ENCODE data around the gene RAB11B.
"Not testable (repeated sequence)": the region's sequence is repeated elsewhere in the genome, so short reads cannot be mapped to it uniquely, and the experiment has no call there.

Gene RAB11B

DNA sequence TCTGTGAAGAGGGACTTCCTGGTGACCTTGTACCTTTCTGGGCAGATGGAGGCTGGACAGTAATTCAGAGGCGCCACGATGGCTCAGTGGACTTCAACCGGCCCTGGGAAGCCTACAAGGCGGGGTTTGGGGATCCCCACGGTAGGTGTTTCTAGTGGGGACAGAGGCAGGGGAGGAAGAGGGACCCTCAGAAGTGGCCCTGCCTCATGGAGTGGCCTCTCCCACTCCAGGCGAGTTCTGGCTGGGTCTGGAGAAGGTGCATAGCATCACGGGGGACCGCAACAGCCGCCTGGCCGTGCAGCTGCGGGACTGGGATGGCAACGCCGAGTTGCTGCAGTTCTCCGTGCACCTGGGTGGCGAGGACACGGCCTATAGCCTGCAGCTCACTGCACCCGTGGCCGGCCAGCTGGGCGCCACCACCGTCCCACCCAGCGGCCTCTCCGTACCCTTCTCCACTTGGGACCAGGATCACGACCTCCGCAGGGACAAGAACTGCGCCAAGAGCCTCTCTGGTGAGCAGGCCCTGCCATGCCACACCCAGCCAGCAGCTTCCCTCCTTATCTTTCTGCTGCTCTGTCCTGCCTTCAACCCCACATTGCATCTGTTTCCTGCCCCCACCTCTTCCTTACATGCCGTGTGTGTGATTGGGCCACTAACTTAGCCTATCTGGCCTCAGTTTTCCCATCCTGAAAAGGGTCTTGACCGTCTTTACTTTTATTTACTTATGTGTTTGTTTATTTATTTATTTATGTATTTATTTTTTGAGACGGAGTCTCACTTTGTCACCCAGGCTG, 19.0 kb upstream of the RAB11B start:
- no peak for DNase-seq

DNA sequence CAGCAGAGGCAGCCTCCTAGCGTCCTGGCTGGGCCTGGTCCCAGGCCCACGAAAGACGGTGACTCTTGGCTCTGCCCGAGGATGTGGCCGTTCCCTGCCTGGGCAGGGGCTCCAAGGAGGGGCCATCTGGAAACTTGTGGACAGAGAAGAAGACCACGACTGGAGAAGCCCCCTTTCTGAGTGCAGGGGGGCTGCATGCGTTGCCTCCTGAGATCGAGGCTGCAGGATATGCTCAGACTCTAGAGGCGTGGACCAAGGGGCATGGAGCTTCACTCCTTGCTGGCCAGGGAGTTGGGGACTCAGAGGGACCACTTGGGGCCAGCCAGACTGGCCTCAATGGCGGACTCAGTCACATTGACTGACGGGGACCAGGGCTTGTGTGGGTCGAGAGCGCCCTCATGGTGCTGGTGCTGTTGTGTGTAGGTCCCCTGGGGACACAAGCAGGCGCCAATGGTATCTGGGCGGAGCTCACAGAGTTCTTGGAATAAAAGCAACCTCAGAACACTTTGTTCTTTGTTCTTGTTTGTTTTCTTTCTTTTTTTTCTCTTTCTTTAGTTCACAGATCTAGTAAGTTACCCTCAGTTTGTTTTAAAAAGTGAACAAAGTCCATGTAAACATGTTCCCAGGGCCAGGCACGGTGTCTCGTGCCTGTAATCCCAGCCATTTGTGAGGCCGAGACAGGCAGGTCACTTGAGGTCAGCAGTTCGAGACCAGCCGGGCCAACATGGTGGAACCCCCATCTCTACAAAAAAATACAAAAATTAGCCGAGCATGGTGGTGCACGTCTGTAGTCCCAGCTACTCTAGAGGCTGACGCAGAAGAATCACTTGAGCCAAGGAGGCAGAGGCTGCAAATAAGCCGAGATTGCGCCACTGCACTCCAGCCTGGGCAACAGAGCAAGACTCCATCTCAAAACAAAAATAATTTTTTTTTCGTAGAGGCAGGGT, 16.0 kb upstream of the RAB11B start:
- no peak for DNase-seq

DNA sequence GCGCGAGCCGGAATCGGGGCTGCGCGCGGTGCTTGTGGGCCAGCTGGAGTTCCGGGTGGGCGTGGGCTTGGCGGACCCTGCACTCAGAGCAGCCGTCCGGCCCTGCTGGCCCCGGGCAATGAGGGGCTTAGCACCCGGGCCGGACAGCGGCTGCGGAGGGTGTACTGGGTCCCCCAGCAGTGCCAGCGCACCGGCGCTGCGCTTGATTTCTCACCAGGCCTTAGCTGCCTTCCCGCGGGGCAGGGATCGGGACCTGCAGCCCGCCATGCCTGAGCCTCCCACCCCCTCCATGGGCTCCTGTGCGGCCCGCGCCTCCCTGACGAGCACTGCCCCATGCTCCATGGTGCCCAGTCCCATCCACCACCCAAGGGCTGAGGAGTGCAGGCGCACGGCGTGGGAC, 14.4 kb upstream of the RAB11B start:
- DNase-seq = not testable (repeated sequence)

DNA sequence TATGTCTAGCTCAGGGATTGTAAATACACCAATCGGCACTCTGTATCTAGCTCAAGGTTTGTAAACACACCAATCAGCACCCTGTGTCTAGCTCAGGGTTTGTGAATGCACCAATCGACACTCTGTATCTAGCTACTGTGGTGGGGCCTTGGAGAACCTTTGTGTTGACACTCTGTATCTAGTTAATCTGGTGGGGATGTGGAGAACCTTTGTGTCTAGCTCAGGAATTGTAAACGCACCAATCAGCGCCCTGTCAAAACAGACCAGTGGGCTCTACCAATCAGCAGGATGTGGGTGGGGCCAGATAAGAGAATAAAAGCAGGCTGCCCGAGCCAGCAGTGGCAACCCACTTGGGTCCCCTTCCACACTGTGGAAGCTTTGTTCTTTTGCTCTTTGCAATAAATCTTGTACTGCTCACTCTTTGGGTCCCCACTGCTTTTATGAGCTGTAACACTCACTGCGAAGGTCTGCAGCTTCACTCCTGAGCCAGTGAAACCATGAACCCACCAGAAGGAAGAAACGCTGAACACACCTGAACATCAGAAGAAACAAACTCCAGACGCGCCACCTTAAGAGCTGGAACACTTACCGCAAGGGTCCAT, 13.7 kb upstream of the RAB11B start:
- not testable (repeated sequence) for DNase-seq

DNA sequence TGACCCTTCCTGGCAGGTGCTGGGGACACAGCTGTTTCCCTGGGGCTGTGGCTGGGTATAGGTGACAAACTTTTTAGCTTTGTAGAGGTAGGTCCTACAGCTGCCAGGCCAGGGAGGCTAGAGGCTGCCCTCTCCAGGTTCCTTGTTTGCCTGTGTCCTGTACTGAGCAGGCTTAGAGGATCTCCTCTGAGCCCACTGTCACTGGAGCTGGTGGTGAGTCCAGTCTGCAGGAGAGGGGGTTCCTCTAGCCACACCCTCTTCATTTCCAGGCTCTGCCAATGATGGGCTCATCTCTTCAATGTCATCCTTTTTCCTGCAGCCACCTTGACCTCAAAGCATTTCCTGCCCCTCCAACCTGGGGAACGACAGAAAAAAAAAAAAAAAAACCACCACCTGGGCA, 12.6 kb upstream of the RAB11B start:
- DNase-seq = no peak

DNA sequence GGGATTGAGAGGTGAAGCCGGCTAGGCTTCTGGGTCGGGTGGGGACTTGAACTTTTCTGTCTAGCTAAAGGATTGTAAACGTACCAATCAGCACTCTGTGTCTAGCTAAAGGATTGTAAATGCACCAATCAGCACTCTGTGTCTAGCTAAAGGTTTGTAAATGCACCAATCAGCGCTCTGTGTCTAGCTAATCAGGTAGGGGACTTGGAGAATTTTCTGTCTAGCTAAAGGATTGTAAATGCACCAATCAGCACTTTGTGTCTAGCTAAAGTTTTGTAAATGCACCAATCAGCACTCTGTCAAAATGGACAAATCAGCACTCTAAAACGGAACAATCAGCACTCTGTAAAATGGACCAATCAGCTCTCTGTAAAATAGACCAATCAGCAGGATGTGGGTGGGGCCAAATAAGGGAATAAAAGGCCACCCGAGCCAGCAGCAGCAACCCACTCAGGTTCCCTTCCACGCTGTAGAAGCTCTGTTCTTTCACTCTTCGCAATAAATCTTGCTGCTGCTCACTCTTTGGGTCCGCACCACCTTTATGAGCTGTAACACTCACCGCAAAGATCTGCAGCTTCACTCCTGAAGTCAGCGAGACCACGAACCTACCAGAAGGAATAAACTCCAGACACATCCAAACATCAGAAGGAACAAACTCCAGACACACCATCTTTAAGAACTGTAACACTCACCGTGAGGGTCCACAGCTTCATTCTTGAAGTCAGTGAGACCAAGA, 10.8 kb upstream of the RAB11B start:
- DNase-seq = not testable (repeated sequence)

DNA sequence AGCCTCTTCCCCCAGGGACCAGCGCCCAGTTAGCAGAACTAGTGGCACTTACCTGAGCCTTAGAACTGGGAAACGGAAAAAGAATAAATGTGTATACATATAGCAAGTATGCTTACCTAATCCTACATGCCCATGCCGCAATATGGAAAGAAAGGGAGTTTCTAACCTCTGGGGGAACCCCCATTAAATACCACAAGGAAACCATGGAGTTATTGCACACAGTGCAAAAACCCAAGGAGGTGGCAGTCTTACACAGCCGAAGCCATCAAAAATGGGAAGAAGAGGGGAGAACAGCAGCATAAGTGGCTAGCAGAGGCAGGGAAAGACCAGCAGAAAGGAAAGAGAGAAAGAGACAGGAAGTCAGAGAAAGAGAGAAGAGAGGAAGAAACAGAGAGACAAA, 5.6 kb upstream of the RAB11B start:
- DNase-seq = not testable (repeated sequence)

DNA sequence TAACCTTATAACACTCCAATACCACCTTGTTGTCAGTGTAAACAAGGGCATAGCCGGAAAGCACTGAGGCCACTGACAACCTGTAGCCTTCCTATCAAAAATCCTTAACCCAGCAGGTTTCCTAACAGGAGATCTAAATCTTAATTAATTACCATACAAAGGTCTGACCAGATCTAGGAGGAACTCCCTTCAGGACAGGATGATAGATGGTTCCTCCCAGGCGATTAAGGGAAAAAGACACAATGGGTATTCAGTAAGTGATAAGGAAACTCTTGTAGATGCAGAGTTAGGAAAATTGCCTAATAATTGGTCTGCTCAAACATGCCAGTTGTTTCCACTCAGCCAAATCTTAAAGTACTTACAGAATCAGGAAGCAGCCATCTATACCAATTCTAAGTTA, 5.1 kb upstream of the RAB11B start:
- not testable (repeated sequence) for DNase-seq

DNA sequence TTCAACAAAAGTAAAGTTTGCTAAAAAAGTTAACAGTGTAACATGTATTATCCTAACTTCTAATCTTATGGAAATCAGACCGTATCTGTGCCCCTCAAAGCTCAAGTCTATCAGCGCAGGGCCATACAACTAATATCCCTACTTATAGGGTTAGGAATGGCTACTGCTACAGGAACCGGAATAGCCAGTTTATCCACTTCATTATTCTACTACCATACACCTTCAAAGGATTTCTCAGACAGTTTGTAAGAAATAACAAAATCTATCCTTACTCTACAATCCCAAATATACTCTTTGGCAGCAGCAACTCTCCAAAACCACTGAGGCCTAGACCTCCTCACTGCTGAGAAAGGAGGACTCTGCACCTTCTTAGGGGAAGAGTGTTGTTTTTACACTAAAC, 4.6 kb upstream of the RAB11B start:
- not testable (repeated sequence) for DNase-seq

DNA sequence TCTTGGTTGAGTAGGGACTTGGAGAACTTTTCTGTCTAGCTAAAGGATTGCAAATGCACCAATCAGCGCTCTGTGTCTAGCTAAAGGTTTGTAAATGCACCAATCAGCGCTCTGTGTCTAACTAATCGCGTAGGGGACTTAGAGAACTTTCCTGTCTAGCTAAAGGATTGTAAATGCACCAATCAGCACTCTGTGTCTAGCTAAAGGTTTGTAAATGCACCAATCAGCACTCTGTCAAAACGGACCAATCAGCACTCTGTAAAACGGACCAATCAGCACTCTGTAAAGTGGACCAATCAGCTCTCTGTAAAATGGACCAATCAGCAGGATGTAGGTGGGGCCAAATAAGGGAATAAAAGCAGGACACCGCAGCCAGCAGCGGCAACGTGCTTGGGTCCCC, 3.7 kb upstream of the RAB11B start:
- DNase-seq = not testable (repeated sequence)

DNA sequence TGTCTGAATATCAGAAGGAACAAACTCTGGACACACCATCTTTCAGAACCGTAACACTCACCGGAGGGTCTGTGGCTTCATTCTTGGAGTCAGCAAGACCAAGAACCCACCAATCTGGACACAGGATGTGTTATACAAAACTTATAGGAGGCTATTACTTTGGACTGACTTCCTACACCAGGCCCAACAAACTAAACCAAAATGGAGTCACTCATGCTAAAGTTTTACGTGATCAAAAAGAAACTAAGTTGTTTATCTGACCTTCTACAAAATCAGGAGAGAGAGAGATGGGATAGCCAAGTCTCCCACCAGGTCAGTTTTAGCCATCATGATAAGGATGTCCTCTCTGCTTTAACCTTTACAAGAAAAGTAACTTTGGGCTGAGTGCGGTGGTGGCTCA, 3.2 kb upstream of the RAB11B start:
- no peak for DNase-seq

DNA sequence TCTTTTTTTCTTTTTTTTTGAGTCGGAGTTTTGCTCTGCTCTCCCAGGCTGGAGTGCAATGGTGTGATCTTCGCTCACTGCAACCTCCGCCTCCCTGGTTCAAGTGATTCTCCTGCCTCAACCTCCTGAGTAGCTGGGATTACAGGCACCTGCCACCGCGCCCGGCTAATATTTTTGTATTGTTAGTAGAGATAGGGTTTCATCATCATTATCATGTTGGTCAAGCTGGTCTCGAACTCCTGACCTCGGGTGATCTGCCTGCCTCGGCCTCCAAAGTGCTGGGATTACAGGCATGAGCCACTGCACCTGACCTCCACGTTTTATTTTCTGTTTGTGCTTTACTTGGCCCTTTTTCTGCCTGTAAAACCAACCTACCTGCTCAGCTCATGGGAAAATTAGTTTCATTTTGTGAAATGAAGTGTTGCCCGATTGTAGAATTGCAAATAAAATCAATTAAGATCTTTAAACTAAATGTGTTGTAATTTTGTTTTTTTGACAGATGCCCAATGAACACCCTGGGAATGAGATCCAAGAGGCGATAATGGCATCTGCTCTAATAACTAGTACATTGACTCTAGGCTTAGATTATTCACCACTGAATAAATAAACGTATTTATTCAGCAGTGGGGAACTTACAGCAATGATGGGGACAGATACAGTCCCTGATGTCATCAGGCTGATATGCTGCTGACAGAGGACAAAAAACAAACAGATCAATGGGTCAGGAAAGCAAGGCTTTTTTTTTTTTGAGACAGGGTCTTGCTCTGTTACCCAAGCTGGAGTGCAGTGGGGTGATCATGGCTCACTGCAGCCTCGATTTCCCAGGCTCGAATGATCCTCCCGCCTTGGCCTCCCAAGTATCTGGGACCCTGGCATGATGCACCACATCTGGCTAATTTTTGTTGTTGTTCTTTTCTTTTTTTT, 2.2 kb upstream of the RAB11B start:
- no peak for DNase-seq

DNA sequence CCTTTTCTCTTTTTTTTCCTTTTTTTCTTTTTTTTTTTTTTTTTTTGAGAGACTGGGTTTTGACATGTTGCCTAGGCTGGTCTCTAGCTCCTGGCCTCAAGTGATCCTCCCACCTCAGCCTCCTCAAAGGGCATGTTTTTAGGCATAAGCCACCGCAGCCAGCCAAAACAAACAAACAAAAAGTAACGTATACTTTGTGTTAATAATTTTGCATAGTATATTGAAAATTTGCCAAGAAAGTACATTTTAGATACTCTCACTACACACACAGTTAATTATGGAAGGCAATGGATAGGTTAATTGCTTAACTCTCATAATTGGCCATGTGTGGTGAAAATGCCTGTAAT, 1.6 kb upstream of the RAB11B start:
- DNase-seq = no peak

DNA sequence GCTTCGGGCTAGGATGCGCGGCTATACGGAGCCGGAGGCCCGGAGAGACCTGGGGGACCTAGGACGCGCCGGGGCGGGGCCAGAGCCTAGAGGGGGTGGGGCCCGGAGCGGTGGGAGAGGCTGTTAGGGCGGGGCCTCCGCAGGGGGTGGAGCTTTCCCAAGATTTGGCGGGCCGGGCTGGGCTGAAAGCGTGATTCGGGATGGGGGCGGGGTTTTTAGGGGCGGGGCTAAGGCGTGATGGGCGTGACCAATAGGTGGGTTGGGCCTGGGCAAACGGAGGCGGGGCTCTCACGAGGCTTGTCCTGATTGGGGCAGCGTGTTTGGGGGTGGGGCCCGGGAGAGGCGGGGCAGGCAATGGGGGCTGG, 439 bp downstream of the RAB11B start:
- peak; percentile 61 for DNase-seq

DNA sequence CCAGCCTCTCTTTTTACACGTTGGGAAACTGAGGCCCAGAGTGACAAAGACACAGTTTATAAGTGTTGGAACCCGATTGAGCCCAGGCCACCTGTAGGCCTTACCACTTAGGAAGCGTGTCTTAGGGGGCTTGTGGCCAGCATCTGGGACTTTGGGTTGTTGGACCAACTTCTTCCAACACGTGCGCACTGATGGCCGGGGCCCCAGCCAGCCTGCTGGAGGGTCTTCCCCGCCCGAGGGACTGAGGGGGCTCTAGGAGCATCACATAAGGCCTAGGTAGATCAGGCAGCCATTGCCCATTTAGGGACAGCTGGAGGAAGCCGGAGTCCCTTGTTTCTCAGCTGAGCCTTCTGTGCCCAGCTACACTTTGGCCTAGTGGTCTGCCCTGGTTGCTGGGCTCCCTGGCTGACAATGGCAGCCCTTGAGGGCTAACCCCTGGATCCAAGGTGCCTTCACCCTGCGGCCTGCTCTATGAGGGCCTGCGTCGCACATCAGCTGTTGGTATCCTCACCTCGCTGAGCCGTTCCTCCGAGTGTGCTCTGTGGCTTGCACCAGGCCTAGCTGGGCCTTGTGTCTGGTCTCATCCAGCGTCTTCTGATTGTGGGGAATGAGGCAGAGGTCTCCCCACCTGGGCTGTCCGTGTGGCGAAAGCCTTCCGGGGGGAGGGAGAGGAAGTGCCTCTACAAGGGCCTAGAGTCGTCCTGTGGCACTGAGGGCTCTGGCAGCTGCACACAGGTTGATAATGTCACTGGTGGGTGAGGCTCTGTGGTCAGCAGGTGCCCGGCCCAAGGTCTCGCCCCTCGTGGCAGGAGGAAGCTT, 1.2 kb downstream of the RAB11B start:
- no peak for DNase-seq

DNA sequence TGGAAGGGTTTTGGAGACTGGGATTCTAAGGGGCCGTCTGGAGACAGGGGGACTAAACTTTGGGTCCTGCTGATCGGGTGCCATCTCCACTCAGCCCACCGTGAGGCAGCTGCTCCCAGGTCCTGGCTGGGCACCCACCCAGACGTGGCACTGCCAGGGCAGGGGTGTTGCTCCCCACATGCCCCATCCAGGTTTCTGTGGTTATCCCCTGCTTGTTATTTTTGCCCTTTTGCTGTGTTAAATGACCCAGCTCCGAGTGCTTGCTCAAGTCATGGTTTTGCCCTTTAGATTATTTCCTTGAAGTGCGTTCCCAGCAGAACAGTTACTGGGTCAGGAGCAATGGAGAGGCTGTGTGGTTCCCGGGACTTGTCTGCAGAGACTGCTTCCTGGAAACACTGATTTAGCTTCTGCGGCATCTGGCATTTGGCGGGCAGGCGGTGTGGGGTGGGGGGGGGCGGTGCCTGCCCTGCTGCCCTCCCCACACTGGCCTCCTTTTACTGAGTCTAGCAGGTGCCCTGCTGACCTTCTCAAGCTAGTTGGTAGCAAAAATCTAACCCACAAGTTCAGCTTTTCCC, 1.9 kb downstream of the RAB11B start:
- no peak for DNase-seq

DNA sequence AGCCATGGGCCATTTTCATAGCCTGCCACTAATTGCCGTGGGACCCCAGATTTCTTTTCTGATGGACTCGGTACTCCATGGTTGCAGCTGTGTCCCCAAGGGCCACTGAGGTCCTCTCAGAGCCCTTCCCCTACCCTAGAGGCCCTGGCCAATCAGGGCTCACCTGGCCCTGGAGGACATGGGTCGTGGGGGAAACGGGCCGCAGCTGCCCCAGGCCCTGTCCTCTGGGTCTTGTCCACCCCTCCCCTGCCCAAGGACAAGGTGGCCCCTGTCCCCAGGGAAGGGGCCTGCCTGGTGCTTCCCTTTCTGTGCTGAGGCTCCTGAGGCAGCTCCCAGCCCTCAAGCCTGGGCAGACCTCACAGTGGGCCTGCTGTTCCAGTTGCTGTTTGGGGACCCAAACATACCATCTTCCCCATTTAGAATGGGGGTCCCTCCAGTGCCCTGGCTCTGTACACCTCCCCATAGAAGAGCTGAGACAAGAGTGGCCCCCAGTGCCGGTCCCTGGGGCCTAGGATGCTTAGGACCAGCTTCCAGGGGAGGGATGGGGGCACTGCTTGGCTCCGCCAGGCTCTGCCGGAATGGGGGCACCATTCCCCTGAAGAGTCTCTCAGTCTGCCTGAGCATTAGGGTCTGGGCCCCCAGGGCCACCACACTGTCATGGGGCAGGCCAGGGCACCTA, 3.2 kb downstream of the RAB11B start:
- no peak for DNase-seq

DNA sequence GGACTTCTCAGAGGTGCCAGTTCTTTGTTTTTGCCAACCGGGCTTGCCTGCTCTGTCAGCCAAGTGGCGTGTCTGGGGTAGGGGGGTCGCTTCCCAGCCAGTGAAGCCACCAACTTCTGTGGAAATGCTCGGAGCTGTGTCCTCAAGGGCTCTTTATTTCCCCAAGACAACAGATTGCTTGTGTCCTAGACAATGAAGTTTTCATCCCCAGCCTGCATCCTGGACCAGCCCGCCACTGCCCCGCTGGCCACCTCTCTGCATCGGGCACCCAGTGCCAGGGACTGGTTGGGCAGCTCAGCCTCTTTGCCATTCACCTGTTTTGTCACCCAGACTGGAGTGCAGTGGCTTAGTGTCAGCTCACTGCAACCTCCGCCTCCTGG, 3.7 kb downstream of the RAB11B start:
- DNase-seq = no peak

DNA sequence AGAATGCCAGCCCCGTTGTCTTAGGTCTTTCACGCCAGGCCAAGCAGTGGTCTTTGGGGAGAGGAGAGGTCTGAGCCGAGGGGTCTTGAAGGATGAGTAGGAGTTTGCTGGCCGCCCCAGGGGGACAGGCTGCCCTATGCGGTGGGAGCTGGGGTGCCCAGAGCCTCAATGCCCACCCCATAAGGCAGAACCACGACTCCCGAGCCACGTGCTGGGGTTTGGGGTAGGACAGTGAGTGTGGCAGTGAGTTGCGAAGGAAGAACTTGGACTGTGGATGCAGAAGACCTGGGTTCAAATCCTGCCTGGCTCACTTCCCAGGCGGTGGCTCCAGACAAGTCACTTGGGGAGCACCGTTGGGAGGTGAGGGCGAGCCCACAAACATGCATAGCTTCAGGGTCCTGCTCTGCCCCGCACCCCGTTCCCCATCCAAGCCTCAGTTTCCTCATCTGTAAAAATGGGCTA, 5.5 kb downstream of the RAB11B start:
- DNase-seq = no peak

DNA sequence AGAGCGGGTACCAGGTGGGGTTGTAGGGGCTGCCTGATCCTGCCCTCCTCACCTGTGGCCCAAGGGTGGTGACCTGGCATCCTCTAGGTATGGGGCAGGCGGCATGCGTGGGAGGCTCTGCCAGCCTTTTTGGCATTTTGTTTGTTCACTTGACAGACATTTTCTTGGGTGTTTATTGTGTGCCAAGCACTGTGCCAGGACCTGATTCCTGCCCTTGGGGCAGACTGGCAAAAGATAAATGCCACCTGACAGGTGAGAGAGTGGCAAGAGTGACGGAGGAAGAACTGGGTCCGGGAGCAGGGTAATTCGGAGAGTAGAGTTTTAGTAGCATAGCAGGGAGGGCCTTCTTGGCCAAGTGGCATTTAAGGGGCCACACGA, 6.0 kb downstream of the RAB11B start:
- no peak for DNase-seq

Data from NCI-H1694 treated with DMSO at 0.1 percent for 48 hours (cell line).